ENCODE measurements around the gene GRM6.
A peak's percentile ranks its signal among the peaks of the same experiment; 100 is the strongest.

Gene GRM6

GRCh38 chr5:178983728-178984127 is 11.4 kb downstream of the GRM6 start:
- DNase-seq: no peak

- DNase-seq: no peak
These were observed 12.2 kb downstream of the GRM6 start for GRCh38 chr5:178982941-178983340.

- no peak for DNase-seq
These were observed 13.7 kb downstream of the GRM6 start for GRCh38 chr5:178981381-178981780.

- DNase-seq: no peak
These were observed 29.6 kb downstream of the GRM6 start for GRCh38 chr5:178965465-178966055.

GRCh38 chr5:178941361-178941760 is 53.8 kb downstream of the GRM6 start:
- peak; percentile 14 for DNase-seq

- DNase-seq: peak; percentile 95
These were observed 54.4 kb downstream of the GRM6 start, which contains the start of gene ZNF454 for GRCh38 chr5:178940569-178941360. TSS of gene ZNF454 (plus strand) at chr5:178941198. CDS start at chr5:178942792, 1,594 bp downstream.

- no peak for DNase-seq
These were observed 63.0 kb downstream of the GRM6 start for GRCh38 chr5:178931846-178932760.

All from fibroblast of skin of right biceps (primary cell).